Muscle of arm (tissue), 12 donors: ENCODE results near the gene RBCK1. TPM values are rescaled to one million over a fixed set of nuclear protein-coding genes. Genes with fewer than 3 reads are reported as not detected.
"Not testable (repeated sequence)": the region's sequence is repeated elsewhere in the genome, so short reads cannot be mapped to it uniquely, and the experiment has no call there.

Experiments used
- DNase-seq: peaks from one replicate; pipeline ENCODE4 v3.0.0-alpha.2; 2013
- polyA plus RNA-seq, 12 donors: library from polyadenylated mRNA; unstranded; fragments of 120-200 nt; gene quantifications; one replicate each; pipeline ENCODE4 v1.2.1, GENCODE V29; 2013; ENCODE audit not compliant: insufficient read length in 12 of 12

Gene RBCK1
- polyA plus RNA-seq, 12 donors = 42.4 to 72.1 (median 49.8) TPM; not detected in 1

GRCh38 chr20:467755-468154, 59.7 kb downstream of the RBCK1 start:
- no peak for DNase-seq

- DNase-seq = no peak
These were observed 61.8 kb downstream of the RBCK1 start for GRCh38 chr20:469746-470490.

- DNase-seq = no peak
These were observed 64.2 kb downstream of the RBCK1 start for GRCh38 chr20:472137-472846.

GRCh38 chr20:472889-473292, 64.8 kb downstream of the RBCK1 start:
- DNase-seq = no peak

- no peak for DNase-seq
These were observed 66.5 kb downstream of the RBCK1 start for GRCh38 chr20:474581-474980.

GRCh38 chr20:475463-476357, 67.6 kb downstream of the RBCK1 start:
- DNase-seq = no peak

- not testable (repeated sequence) for DNase-seq
These were observed 68.6 kb downstream of the RBCK1 start for GRCh38 chr20:476561-477249.

GRCh38 chr20:478010-478948, 70.2 kb downstream of the RBCK1 start:
- no peak for DNase-seq

- DNase-seq = peak; percentile 65
These were observed 70.9 kb downstream of the RBCK1 start for GRCh38 chr20:478949-479429.

GRCh38 chr20:479487-479886, 71.4 kb downstream of the RBCK1 start:
- DNase-seq = no peak

- no peak for DNase-seq
These were observed 71.9 kb downstream of the RBCK1 start for GRCh38 chr20:480044-480443.

GRCh38 chr20:481167-481566, 73.1 kb downstream of the RBCK1 start:
- no peak for DNase-seq

Other genes starting within 250 kb of the RBCK1 start
- gene DEFB128, start 218.6 kb upstream of the RBCK1 start, polyA plus RNA-seq = not detected
- not detected for gene DEFB129, start 181.0 kb upstream of the RBCK1 start, polyA plus RNA-seq
- not detected for gene DEFB132, start 150.6 kb upstream of the RBCK1 start, polyA plus RNA-seq
- gene C20orf96, start 117.5 kb upstream of the RBCK1 start, polyA plus RNA-seq = 10 to 100 TPM in 8 of 12 donors, 1 to 10 TPM in 3, not detected in 1; 8.2 to 18.4 (median 11.2) TPM
- gene ZCCHC3, start 110.7 kb upstream of the RBCK1 start, polyA plus RNA-seq = 10 to 100 TPM in 11 of 12 donors, not detected in 1; 24.3 to 37.8 (median 28.0) TPM
- gene SOX12, start 82.7 kb upstream of the RBCK1 start, polyA plus RNA-seq = 100 to 1,000 TPM in 1 of 12 donors, 10 to 100 TPM in 11; 15.4 to 181 (median 19.8) TPM
- gene NRSN2, start 61.2 kb upstream of the RBCK1 start, polyA plus RNA-seq = 10 to 100 TPM in 11 of 12 donors, not detected in 1; 20.7 to 30.9 (median 24.9) TPM
- 1 to 10 TPM in 10 of 12 donors, not detected in 2; 2.1 to 4.0 (median 2.9) TPM for gene TRIB3, start 27.5 kb upstream of the RBCK1 start, polyA plus RNA-seq
- gene TBC1D20, start 54.2 kb downstream of the RBCK1 start, polyA plus RNA-seq = 10 to 100 TPM in 11 of 12 donors, not detected in 1; 27.5 to 36.4 (median 32.8) TPM
- 100 to 1,000 TPM; 108 to 723 (median 125) TPM for gene CSNK2A1, start 135.5 kb downstream of the RBCK1 start, polyA plus RNA-seq
- 1 to 10 TPM in 10 of 12 donors, not detected in 2; 1.8 to 4.5 (median 3.6) TPM for gene TCF15, start 202.0 kb downstream of the RBCK1 start, polyA plus RNA-seq
- gene SRXN1, start 244.9 kb downstream of the RBCK1 start, polyA plus RNA-seq = 10 to 100 TPM in 3 of 12 donors, 1 to 10 TPM in 8, not detected in 1; 5.2 to 13.0 (median 8.3) TPM